Measurements from ENCODE around the gene MGAT5.

MGAT5 gene

GRCh38 chr2:134368009-134368817 is 114.3 kb downstream of the MGAT5 start:
- DNase-seq (ENCODE audit: low read depth): no peak

- DNase-seq (ENCODE audit: low read depth): no peak
Measured at GRCh38 chr2:134369220-134369902, 115.5 kb downstream of the MGAT5 start.

GRCh38 chr2:134370655-134371445 is 117.0 kb downstream of the MGAT5 start:
- no peak for DNase-seq (ENCODE audit: low read depth)

- no peak for DNase-seq (ENCODE audit: low read depth)
Measured at GRCh38 chr2:134372141-134372540, 118.3 kb downstream of the MGAT5 start.

GRCh38 chr2:134372611-134373131 is 118.8 kb downstream of the MGAT5 start:
- no peak for DNase-seq (ENCODE audit: low read depth)

GRCh38 chr2:134375935-134376334 is 122.1 kb downstream of the MGAT5 start:
- no peak for DNase-seq (ENCODE audit: low read depth)

GRCh38 chr2:134377730-134378129 is 123.9 kb downstream of the MGAT5 start:
- no peak for DNase-seq (ENCODE audit: low read depth)

GRCh38 chr2:134379293-134379692 is 125.4 kb downstream of the MGAT5 start:
- no peak for DNase-seq (ENCODE audit: low read depth)

- no peak for DNase-seq (ENCODE audit: low read depth)
Measured at GRCh38 chr2:134379722-134380121, 125.8 kb downstream of the MGAT5 start.

GRCh38 chr2:134381141-134381540 is 127.3 kb downstream of the MGAT5 start:
- DNase-seq (ENCODE audit: low read depth): no peak

GRCh38 chr2:134384131-134384530 is 130.3 kb downstream of the MGAT5 start:
- no peak for DNase-seq (ENCODE audit: low read depth)

GRCh38 chr2:134385195-134385594 is 131.3 kb downstream of the MGAT5 start:
- no peak for DNase-seq (ENCODE audit: low read depth)

- DNase-seq (ENCODE audit: low read depth): no peak
Measured at GRCh38 chr2:134386310-134386709, 132.4 kb downstream of the MGAT5 start.

- DNase-seq (ENCODE audit: low read depth): no peak
Measured at GRCh38 chr2:134389381-134389780, 135.5 kb downstream of the MGAT5 start.

GRCh38 chr2:134391751-134392160 is 137.9 kb downstream of the MGAT5 start:
- DNase-seq (ENCODE audit: low read depth): no peak

- no peak for DNase-seq (ENCODE audit: low read depth)
Measured at GRCh38 chr2:134392442-134393074, 138.7 kb downstream of the MGAT5 start.

GRCh38 chr2:134393075-134393461 is 139.2 kb downstream of the MGAT5 start:
- no peak for DNase-seq (ENCODE audit: low read depth)

- no peak for DNase-seq (ENCODE audit: low read depth)
Measured at GRCh38 chr2:134395779-134396178, 141.9 kb downstream of the MGAT5 start.

- DNase-seq (ENCODE audit: low read depth): no peak
Measured at GRCh38 chr2:134396493-134396892, 142.6 kb downstream of the MGAT5 start.

- DNase-seq (ENCODE audit: low read depth): no peak
Measured at GRCh38 chr2:134397146-134397896, 143.4 kb downstream of the MGAT5 start.

GRCh38 chr2:134398300-134398699 is 144.4 kb downstream of the MGAT5 start:
- DNase-seq (ENCODE audit: low read depth): no peak

All from CMK (cell line).